Limb (tissue), 2 donors: ENCODE measurements around the gene VAMP5.
A peak's percentile ranks its signal among the peaks of the same experiment; 100 is the strongest.
"Not testable (repeated sequence)": the region's sequence is repeated elsewhere in the genome, so short reads cannot be mapped to it uniquely, and the experiment has no call there.

Experiments
- DNase-seq, 2 donors: peaks; one replicate each; pipeline ENCODE4 v3.0.0-alpha.2; 2016; ENCODE audit errors: extremely low spot score in 2 of 2

The VAMP5 gene

GRCh38 chr2:85600951-85601770 is 16.9 kb downstream of the VAMP5 start:
- DNase-seq, result no peak

DNA sequence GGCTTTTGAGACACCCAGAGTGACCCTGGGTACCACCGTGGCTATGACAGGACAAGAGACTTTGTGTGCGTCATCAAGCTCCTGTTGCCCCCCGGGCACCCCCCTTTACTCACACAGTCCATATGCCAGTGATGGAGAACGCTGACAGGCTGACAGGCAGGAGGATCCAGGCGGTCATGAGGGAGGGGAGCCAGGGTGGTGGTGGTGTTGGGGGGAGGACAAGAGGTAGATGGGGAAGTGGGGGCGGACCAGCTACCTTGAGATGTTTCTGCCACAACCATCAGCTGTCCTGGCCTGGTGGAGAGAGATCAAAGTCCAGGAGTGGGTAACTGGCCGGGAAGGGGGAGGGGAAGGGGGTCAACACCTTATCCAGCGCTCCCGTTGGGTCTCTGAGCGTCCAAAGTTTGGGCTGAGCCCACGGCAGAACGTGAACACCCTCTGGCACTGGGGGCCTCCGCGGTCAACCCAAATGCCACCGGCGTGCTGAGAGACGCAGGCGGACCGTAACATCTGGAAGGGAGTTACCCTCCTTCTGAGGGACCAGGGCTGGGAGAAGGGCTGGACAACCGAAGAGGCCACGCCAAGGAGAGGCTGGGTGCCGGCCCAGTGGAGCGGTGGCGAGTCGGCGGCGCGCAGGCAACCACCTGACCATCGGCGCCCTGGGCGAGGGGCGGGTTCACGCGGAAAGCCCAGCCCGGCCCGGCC is 17.7 kb downstream of the VAMP5 start:
- peak in 1 of 2 donors; percentile 45 for DNase-seq

GRCh38 chr2:85602476-85603234 is 18.4 kb downstream of the VAMP5 start, which contains the start of gene TMEM150A:
Gene TMEM150A (minus strand): TSS chr2:85602698. CDS start chr2:85601948, 750 bp downstream.
- peak; percentile 92 for DNase-seq

DNA sequence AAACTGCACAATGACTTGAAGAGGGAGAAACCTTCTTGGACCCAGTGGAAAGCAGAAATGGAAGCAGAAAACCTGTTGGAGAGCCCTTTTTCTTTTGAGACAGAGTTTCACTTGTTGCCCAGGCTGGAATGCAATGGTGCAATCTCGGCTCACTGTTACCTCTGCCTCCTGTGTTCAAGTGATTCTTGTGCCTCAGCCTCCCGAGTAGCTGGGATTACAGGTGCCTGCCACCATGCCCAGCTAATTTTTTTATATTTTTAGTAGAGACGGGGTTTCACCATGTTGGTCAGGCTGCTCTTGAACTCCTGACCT is 19.9 kb downstream of the VAMP5 start:
- not testable (repeated sequence) for DNase-seq

DNA sequence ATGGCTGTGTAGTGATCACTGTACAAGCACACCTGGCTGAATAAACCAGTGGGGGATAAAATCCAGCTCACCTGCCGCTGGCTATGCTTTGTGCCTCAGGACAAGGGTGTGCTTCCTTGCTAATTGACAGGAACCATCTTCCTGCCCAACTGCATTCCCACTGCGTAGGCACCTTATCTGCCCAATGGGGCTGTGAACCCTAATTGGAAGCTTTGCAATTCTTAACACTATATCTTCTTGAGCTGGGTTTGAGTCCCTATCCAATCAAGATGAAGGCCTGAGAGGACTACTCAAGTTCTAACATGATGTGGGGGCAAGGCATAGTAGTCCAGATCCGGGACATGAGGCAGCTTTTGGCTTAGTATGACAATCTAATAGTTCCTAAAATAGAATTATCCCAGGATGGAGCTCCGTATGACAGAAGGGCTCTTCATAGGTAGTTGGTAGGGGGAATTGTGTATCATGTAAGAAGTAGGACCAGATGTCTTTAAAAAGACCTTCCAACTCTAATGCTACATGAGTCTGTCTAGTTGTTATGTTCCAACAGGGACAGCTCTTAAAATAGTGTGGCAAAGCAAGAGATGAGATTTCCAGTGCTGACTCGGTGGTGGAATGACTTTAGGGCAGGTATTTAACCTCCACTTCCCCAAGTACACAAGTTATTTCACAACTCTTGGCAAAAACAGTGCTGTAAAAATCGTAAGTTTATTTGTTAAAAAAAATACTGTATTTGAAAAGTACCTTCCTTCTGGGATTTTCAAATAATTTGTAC is 20.5 kb downstream of the VAMP5 start:
- no peak for DNase-seq

DNA sequence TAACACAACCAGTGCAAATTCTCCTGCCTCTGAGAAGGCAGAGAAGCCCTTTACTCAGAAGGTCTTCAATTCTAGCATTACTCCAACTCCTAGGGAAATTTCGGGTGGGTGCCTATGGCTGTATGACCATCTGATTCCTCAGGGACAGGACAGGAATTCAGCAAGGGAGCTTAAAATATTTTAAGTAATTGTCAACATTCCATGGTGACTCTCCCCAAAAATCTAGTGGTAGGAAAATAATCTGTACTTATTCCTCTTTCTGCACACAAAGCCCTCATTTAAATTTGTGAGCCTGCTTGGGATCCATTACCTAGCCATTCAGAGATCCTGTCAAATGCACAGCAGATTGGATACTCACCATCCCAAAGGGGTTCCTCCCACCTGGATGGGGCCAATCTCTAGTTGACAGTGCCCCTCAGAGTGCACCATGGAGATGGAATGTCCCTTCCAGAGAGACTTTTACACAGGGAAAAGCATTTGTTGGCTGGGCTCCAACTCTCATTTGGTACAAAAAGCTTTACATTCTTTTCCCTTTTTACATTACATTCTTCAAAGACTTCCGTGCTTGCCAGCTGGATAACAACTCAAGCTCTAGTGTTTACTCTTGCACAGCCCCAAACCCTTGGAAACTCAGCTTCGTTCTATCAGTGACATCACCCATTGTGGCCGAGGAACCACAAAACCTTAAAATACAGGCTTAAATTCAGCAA is 21.3 kb downstream of the VAMP5 start:
- DNase-seq, result no peak

DNA sequence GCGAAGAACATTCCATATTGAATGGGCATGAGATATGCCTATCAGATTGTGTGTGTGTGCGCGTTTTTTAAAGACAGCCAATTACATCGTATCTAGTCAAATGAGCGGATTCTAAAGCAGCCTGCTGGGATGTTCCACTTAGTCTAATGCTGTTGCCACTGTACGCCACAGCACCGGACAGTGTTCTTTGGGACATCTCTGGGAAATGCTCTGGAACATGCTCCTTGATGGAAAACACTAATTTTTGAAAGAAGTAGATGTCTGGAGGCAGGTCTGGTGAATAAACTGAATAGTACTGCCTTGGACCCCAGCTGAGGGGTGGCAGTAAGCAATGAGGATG is 21.9 kb downstream of the VAMP5 start:
- no peak for DNase-seq

- DNase-seq, result no peak
These were observed 23.3 kb downstream of the VAMP5 start for GRCh38 chr2:85607268-85608215.

GRCh38 chr2:85611217-85611704 is 27.0 kb downstream of the VAMP5 start:
- DNase-seq, result no peak

DNA sequence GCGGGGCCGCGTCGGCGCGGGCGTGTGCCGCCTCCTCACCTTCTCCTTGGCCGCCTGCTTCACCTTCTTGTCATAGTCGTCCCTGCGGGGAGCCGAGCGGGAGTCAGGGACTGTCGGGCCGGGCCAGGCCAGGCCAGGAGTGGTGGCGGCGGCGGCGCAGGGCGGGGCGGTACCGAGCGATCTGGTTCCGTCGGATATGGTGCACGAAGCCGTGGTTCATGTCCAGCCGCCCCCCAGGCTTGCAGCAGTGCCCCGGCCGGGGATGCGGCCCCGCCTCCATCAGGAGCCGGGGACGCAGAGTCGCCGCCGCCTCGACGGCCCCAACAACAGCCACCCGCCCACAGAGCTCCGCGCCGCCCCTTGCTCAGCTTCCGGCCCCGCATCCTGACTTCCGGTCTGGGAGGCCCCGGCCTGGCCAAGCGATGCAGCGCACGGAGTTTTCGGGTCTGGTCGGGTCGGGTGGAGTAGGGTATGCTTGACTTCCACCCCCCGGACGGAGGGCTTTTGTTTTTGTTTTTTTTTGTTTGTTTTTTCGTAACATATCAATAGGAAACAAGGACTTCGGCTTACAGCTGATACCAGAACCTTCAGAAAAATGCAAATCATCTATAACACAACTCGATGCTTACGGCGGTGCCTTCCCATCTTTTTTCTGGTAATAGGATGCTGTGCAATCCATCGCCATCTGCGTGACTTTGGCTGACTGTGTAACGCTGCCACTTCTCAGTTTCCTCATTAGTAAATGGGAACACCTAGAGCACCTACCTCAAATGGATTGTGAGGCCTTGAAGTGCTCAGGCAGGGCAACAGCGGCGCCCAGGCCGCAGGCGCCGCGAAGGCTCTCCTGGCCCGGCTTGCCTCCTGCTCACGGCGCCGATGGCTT is 27.7 kb downstream of the VAMP5 start, which contains the start of gene C2orf68:
TSS of gene C2orf68 (minus strand) at position 362 of the 883 bp plus-strand sequence. CDS start at position 280, 82 bp downstream.
- peak; percentile 93 to 94 for DNase-seq

GRCh38 chr2:85613717-85614515 is 29.7 kb downstream of the VAMP5 start:
- DNase-seq, result no peak

DNA sequence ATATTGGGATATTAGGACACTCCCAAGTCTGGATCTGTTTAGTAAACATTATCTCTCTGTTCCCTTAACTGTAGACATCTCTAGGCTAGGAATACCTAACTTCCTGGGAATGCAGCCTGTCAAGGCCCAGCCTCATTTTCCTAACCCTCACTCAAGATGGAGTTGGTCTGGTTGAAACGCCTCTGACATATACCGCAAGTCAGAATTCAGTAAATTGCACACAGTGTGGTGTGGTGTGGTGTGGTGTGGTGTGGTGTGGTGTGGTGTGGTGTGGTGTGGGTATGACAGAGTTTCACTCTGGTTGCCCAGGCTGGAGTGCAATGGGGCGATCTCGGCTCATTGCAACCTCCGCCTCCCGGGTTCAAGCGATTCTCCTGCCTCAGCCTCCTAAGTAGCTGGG is 30.5 kb downstream of the VAMP5 start:
- DNase-seq, result not testable (repeated sequence)

DNA sequence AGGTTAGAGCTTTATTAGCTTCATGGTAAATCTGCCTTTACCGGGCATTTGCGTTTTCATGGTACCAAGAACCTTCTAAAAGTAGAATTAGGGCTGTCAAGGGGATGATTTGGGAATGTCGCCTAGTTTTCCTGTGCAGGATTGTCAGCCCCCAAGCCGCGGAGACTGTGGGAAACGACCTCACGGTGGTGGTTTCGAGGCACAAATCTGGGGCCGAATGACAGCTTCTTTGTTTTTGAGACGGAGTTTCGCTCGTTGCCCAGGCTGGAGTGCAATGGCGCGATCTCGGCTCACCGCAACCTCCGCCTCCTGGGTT is 31.1 kb downstream of the VAMP5 start:
- DNase-seq, result no peak

- DNase-seq, result not testable (repeated sequence)
These were observed 33.5 kb downstream of the VAMP5 start for GRCh38 chr2:85617723-85618122.

GRCh38 chr2:85619617-85620016 is 35.4 kb downstream of the VAMP5 start:
- no peak for DNase-seq

GRCh38 chr2:85621338-85621737 is 37.1 kb downstream of the VAMP5 start:
- DNase-seq, result no peak

- no peak for DNase-seq
These were observed 39.8 kb downstream of the VAMP5 start for GRCh38 chr2:85623991-85624390.

DNA sequence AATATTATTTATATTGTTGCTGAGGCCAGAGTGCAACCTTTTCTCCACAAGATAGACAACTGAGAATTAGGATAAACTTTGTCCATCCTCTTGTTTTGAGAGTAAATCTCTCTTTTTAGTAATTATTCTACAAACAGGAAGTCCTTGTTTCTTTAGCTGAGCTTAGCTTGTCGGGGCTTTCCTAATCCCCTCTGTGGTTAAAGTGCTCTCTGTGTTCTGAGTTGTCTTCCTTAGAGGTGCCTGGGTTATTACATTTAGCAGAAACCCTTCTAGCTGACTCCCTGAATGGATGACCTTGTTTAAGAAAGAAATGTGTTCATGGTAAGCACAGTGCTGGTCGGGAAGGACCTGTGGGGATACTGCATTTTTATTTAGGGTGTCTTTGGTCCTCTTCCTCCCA is 44.4 kb downstream of the VAMP5 start:
- DNase-seq, result no peak
